PC-9 (cell line): ENCODE results near the gene TACC3.

Experiments used
- CTCF ChIP-seq: fragments of 200-600 bp; sonication (generic); conservative IDR thresholded peaks from 2 replicates; pipeline ENCODE4 v1.6.1; 2017; ENCODE audit warnings: mixed run types, antibody characterized with exemption, mild to moderate bottlenecking, moderate library complexity
- EZH2 ChIP-seq: fragments of 200-600 bp; sonication (generic); IDR thresholded peaks from 2 replicates; pipeline ENCODE4 v1.8.0; 2017; ENCODE audit warnings: antibody characterized with exemption, low read depth

- TF ChIP-seq CTCF = peak; percentile 59; the same call in 1 of the 2 replicates
- no peak for TF ChIP-seq EZH2
Measured at GRCh38 chr4:1728061-1728980, 7.0 kb downstream of the TACC3 start.
